Measurements from ENCODE around the gene CSF2.

Gene CSF2

GRCh38 chr5:132070460-132071337 is 2.9 kb upstream of the CSF2 start:
- peak; percentile 82 for DNase-seq

- no peak for DNase-seq
Observed at GRCh38 chr5:132071338-132071707, 2.3 kb upstream of the CSF2 start.

DNA sequence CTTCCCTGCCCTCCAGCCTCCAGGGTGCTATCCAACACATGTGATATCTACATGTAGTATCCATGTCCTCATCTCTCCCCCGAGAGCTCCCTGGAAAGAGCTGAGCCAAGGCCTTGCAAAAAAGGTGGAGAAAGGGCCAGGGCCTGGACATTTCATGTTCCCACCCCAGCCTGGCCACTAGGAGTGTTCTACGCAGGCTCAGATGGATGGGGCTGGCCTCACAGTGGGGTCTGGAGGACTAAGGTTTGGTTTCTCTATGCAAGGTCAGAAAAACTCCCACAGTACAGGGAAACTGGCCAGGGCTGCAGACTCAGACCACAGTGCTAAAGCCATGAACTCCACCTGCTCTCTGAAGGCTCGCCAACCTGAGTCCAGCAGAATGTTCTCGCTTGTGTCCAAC is 1.5 kb upstream of the CSF2 start:
- no peak for DNase-seq

DNA sequence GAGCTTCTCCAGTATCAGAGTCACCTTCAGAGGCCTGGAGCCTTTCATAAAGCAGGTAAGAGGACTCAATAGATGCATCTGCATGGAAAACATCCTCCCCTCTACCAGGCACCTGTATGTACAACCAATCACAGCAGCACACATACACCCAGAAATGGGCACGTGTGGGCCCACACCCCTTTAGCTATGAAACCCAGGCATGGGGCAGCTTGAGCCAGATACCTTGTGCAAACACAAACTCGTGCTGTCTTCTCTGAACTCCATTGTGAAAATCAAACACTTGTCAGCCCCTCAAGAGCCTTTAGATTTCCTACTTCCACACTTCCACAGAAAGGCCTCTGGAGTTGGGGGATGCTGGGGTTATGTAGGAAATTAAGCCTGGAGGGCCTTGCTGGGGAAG is 1.1 kb upstream of the CSF2 start:
- DNase-seq: no peak

- DNase-seq: peak; percentile 44
Observed at GRCh38 chr5:132074091-132074771, 642 bp downstream of the CSF2 start.

GRCh38 chr5:132074772-132075718 is 1.5 kb downstream of the CSF2 start:
- peak; percentile 75 for DNase-seq

DNA sequence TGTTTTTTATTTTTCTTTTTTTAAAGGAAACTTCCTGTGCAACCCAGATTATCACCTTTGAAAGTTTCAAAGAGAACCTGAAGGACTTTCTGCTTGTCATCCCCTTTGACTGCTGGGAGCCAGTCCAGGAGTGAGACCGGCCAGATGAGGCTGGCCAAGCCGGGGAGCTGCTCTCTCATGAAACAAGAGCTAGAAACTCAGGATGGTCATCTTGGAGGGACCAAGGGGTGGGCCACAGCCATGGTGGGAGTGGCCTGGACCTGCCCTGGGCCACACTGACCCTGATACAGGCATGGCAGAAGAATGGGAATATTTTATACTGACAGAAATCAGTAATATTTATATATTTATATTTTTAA is 2.1 kb downstream of the CSF2 start:
- DNase-seq: peak; percentile 48

- DNase-seq: peak; percentile 63
Observed at GRCh38 chr5:132076202-132076830, 2.7 kb downstream of the CSF2 start.

DNA sequence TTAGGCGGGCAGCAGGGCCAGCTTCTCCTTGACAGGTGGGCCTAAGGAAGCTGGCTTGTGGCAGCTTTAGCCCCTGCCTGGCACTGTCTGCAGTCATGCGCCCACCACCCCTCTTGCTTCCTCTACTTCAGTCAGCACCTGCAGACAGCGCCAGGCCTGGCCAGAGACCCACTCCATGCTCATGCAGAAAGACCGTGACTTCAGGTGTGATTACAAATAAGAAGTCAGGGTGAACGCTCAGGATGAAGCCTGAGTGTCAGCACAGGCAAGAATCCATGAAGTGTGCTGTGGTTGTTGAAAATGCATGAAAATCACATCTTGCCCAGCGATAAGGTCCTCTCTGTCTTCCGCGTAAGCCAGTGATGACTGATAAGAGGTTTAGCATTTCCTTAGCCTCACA is 3.4 kb downstream of the CSF2 start:
- peak; percentile 58 for DNase-seq

GRCh38 chr5:132079081-132079480 is 5.5 kb downstream of the CSF2 start:
- no peak for DNase-seq

- DNase-seq: no peak
Observed at GRCh38 chr5:132079619-132080018, 6.0 kb downstream of the CSF2 start.

DNA sequence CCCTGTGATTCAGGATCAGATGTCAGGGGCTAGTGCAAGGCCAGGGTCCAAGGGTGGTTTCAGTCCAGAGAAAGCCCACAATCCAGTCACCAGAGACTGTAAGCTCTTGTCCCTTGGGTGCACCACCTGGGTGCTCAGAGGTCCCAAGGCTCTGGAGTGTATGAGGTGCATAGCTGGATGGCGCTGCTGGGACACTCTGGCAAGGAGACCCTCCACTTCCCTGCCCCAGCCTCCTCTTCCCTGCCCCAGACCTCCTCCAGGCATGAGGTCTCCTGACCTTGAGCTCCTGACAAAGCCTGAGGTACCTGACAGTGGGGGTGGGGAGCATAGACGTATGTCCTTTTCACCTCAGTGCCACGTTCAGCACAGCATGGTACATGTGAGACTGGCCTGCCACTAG is 7.0 kb downstream of the CSF2 start:
- no peak for DNase-seq

DNA sequence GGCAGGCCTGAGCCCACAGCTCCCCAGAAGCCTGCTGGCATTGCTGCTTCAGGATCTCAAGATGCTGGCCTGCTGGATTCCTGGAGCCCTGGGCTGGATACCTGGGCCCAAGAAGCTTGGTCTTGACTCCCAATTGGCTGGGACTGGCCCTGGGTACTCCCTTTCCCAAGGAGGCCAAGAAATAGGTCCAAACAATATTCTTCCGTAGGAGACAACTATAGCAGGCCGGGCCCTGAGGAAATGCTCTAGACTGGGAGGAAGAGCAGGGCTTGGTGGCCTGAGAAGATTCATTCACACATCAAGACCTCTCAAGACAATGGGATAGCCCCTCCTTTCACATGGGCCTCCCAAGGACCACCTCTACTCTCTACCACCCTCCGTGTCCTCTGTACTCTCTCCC is 7.9 kb downstream of the CSF2 start:
- no peak for DNase-seq

GRCh38 chr5:132082329-132083023 is 8.9 kb downstream of the CSF2 start:
- DNase-seq: no peak

DNA sequence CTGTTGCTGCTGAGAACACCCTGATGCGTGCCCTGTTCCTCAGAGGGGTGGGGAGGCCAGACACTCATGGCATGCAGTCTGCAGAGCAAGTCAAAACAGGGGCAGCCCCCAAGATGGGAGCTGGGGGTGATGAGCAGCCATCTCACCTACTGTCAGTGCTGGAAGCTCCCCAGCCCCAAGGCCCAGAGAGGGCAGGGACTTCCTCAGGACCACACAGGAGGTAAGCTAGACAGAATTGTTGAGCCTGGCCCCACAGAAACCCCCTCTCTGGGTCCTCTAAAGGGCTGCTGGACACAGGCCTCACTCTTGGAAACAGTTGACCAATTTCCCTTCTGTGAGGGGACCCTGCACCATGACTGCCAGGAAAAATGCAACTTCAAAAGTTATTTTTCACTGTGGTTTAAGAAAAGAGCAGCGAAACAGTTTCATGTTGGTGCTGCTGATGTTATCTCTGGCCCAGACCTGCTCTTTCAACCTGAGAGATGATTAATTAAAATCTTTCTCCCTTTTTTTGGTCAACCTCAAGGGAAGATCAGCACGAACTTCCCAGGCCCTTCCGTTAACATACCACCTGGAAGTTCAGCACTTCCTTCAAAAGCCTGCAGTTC is 9.6 kb downstream of the CSF2 start:
- peak; percentile 71 for DNase-seq

GRCh38 chr5:132085686-132086085 is 12.1 kb downstream of the CSF2 start:
- DNase-seq: no peak

DNA sequence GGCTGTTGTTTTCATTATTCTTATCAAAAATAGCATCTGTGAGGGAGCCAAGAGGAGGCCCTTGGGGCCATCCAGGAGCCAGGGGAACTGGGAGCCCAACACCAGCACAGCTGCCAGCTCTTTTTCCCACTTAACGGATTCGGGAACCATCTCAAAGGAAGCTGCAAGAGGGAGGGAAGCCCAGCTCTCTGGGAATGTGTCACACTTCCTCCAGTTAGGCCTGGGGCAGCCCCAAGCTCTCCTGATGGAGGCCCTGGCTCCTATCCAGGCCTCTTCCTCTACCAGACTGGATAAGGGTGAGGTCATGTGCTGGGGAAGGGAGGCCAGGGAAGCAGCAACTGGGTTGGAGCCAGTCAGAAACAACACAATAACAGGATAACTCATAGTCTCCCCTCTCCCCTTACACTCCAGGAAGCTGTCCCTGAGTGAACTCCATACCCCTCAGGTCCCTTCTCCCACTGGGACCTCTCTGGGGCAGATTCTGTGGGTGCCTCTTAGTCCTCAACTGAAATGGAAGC is 12.7 kb downstream of the CSF2 start:
- no peak for DNase-seq

GRCh38 chr5:132087176-132087575 is 13.6 kb downstream of the CSF2 start:
- DNase-seq: no peak

DNA sequence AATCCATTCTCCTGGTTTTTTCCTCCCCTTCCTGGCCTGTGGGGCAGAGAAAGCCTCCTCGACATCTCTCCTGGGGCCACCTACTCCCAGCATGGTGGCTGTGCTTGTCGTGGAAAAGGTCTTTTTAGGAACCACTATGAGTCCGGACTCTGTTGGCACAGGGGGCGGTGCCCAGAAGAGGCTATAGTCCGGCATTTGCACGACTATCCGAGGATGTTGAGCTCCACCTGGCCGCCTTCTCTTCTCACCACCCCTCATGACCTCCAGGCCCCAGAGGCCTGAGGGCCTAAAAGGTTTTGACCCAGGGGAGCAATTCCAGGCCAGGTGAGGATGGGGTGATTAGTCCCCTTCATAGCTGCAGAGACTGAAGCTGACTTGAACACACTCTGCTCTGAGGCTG is 14.1 kb downstream of the CSF2 start:
- DNase-seq: no peak

GRCh38 chr5:132089363-132089762 is 15.8 kb downstream of the CSF2 start:
- DNase-seq: no peak

- no peak for DNase-seq
Observed at GRCh38 chr5:132090107-132090506, 16.5 kb downstream of the CSF2 start.

DNA sequence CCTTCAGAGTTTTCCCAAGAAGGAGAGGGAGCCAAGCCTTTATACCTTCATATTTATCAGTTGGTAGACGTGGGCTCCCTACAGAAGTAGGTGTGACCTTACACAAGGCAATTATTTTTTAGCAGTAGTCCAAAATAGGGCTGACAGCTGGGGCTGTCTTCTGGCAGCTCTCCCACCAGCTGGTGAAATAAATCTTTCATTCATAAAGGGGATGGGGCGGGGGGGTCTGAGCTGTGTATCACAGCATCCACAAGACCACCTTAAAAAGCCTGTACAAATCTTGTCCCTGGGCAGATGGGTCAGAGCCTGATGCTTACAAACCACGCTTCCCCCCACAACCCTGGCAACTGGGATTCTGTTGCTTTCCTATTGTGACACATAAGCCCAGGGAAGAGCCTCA is 19.7 kb downstream of the CSF2 start:
- DNase-seq: no peak

Measured in stimulated activated CD8-positive, alpha-beta memory T cell treated with anti-CD3 and anti-CD28 coated beads, Interleukin-4, amount 100 ng/mL, for 48 hours (primary cell).